GM18507 (cell line): ENCODE measurements around the gene DUSP11.
"Not testable (repeated sequence)": the region's sequence is repeated elsewhere in the genome, so short reads cannot be mapped to it uniquely, and the experiment has no call there.

Experiments
- DNase-seq: peaks from one replicate; pipeline ENCODE4 v3.0.0; 2011; ENCODE audit warnings: low read depth; ENCODE audit not compliant: insufficient read length; ENCODE audit errors: extremely low spot score
- FAIRE-seq: peaks from 2 replicates; lab custom pipeline; 2011; peaks lifted over from hg19 to GRCh38; lab: Jason Lieb, UNC

The DUSP11 gene

GRCh38 chr2:73728043-73728442 is 51.9 kb downstream of the DUSP11 start:
- FAIRE-seq (no peak), DNase-seq (no peak)

DNA sequence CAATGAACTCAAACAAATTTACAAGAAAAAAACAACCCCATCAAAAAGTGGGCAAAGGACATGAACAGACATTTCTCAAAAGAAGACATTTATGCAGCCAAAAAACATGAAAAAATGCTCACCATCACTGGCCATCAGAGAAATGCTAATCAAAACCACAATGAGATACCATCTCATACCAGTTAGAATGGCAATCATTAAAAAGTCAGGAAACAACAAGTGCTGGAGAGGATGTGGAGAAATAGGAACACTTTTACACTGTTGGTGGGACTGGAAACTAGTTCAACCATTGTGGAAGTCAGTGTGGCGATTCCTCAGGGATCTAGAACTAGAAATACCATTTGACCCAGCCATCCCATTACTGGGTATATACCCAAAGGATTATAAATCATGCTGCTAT is 53.2 kb downstream of the DUSP11 start:
- not testable (repeated sequence) for DNase-seq, FAIRE-seq

DNA sequence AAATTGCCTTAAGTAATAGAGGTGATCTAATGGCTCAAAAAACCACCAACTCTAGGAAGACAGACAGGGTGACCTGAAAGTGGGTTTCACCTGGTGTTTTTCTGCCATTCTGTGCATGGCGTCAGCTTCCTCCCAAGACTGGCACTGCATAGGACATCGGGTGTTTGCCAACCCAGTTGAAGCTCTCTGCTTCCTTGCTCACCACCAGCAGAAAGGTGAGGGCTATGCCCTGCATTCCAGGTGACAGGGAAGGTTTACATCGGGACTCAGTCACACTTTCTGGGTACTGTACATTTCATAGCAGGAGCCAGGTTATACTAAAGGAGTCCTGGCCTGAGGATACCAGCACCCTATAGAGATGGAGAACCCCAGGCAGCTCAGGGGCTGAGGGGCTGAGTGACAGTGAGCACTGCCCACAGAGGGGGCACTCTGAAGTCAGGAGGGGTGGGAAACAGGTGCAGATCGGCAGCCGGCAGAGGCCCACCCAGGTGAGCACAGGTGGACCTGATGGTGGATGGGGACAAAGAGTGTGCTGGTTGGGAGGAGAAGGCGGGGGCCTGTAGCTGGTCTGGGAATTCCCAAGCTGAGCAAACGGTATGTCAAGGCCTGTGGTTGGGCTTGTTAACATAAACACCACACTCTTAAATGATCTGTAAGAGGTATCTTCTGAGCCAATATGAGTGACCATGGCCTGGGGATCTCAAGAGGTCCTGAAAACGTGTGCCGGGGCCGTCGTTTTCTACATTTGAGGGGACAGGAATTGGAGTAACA is 60.9 kb downstream of the DUSP11 start:
- DNase-seq (no peak), FAIRE-seq (no peak)

DNA sequence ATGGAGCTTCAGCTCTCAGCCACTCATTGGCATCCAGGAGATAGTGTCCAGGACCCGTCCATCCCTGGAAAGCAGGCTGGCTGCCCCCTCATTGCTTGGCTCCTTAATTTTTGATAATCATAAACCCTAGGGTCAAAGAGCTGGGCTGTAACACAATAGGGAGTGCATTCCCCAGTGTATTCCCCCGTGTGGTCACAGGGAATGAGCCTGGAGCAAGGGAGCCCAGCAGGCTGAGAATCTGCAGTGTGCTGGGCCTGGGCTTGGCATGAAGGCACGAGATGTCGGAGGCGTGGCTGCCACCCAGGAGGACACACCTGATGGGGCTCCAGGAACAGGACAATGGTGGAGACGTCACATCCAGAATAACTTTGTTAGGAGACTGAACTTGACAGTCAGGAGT is 61.5 kb downstream of the DUSP11 start:
- FAIRE-seq (no peak), DNase-seq (no peak)

DNA sequence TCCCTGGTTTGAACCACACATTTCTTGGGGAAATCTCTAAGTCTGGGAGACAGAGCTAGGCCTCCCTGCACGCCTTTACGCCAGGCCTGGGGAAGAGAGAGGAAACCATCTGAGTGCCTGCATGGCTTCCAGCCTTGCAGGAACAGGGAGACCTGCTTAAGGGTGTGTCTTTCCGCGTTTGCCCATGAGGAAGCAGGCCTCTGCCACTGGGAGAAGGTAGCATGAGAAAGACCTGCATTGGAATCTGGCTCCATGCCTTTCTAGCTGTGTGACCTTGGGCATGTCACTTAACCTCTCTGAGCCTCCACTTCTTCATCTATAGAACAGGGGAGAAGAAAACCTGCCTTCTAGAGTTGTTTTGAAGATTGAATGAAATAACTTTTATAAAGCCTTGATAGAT is 62.2 kb downstream of the DUSP11 start:
- not testable (repeated sequence) for FAIRE-seq, DNase-seq

GRCh38 chr2:73717251-73717606 is 62.7 kb downstream of the DUSP11 start:
- no peak for FAIRE-seq
- no peak for DNase-seq

GRCh38 chr2:73716543-73717250 is 63.2 kb downstream of the DUSP11 start:
- no peak for FAIRE-seq
- DNase-seq, result no peak

DNA sequence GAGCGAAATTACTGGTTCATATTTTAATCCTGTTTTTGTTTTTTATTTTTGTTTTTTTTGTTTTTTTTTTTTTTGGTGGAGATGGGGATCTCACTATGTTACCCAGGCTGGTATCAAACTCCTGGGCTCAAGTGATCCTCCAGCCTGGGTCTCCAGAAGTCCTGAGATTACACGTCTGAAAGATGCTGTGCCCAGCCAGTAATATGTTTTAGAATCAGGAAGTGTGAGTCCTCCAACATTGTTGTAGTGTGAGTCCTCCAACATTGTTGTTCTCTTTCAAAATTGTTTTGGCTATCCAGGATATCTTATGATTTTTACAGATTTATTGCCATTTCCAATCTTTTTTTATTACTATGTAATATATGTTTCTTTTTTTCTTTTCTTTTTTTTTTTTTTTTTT is 65.8 kb downstream of the DUSP11 start:
- FAIRE-seq (no peak), DNase-seq (no peak)
